GM21367 (cell line): ENCODE measurements around the gene DUSP14.
"Not testable (repeated sequence)": the region's sequence is repeated elsewhere in the genome, so short reads cannot be mapped to it uniquely, and the experiment has no call there.

Experiments
- ATAC-seq: cut with Tn5 transposase; IDR thresholded peaks from one replicate; pipeline ENCODE4 v1.9.1; 2021; ENCODE audit not compliant: unreplicated experiment

The DUSP14 gene, protein sequence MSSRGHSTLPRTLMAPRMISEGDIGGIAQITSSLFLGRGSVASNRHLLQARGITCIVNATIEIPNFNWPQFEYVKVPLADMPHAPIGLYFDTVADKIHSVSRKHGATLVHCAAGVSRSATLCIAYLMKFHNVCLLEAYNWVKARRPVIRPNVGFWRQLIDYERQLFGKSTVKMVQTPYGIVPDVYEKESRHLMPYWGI

DNA sequence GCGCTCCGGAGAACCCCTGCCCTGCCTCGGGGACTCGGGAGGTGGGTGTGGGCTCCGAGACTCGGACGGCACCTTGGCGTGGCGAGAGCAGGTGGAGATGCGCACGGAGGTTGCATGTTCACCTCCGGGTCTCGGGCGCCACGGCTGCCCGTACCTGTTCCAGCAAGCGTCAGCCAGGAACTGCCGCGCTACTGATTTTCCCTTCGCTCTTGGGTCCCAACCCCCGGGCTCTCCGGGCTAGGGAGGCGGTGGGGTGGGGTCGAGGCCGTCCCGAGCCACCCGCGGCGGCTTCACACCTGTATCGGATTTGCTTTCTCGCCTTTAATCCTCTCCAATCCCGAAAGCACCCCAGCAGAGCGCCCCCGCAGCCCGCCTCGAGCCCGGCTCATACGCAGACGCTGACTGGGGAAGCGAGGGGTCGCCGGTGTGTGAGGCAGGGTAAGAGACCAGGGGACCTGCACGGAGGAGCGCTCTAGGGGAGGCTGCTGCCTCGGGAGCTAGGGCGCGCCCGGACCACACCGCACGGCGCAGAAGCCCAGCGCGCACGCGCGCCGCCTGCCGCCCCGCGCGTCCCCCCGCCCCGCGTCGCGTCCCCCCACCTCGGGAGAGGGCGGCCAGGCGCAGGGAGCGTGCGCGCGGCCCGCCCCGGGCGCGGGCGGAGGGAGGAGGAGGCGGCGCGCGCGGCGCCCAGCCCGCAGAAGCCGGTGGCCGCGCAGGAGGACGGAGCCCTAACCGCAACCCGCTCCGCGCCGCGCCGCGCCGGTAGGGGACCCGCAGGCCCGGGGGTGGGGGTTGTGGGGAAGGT is at the start of gene DUSP14:
Gene DUSP14, plus strand, starts transcription at position 695 of the 805 bp plus-strand sequence. CDS start 22,382 bp downstream, outside the sequence.
- peak; percentile 46 for ATAC-seq

DNA sequence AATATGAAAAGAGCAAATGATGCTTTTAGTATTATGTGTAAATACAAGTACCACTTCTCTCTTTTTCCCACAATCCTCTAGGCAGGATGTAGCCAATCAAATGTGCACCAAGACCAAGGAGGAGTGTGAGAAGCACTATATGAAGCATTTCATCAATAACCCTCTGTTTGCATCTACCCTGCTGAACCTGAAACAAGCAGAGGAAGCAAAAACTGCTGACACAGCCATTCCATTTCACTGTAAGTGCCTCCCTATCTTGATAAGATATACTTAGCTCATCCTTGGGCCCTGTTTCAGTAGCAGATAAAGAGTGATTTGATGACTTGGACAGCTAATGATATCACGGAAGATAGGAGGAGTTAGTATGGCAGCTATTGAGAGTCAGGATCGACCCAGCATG is 49.3 kb upstream of the DUSP14 start:
- no peak for ATAC-seq

DNA sequence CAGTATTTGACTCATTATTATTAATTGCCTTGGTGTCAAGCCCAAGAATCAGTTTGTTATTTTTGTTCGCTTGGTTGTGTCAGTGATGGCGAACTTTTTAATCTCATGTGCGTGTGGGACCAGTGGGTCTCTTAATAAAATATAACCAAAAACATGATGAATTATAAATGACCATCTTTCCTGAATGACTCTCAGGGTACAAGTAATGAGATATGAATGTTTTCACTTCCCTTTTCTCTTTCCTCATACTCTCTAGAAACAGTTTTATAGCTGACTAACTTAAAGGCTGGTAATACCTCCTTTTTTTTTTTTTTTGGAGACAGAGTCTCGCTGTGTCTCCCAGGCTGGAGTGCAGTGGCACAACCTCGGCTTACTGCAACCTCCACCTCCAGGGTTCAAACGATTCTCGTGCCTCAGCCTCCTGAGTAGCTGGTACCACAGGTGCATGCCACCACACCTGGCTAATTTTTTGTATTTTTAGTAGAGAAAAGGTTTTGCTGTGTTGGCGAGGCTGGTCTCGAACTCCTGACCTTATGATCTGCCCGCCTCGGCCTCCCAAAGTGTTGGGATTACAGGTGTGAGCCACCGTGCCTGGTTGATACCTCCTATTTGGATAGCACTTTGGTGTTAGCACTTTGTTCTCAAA is 48.2 kb upstream of the DUSP14 start:
- not testable (repeated sequence) for ATAC-seq

DNA sequence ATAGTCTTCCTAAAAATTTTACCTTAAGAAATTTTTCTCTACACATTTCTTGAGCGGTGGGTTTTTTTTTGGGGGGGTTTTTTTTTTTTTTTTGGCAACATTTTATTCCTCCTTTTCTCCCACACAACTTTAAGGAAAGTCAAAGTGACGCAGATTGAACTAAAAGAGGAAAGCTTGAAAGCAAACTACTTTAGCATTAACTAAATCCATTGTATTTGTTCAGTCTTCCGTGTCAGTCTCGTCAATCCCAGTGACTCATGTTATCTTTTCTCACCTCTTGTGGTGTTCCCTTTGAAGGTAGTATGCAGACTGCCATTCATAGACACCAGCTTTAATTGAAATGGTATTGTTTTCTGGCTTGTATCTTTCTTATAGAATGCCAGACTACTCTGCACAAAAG is 43.7 kb upstream of the DUSP14 start:
- ATAC-seq: no peak

DNA sequence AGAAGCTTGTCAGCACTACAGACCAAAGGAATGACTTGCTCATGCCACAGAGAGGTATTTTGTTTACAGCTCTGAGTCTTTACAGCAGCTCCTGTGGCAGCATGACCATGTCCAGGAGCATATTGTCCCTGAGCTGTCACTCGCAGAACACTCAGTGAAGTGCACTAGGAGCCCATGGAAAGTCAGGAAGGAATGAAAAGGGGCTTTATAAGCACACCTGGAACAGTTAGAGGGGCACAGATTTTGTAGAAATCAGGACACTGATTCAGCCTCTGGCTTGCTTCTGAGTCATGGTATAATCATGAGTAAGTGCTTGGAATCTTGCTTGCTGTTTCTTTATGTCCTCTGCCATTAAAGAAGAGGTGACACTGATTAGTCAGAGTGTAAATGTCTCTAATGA is 42.0 kb upstream of the DUSP14 start:
- no peak for ATAC-seq

DNA sequence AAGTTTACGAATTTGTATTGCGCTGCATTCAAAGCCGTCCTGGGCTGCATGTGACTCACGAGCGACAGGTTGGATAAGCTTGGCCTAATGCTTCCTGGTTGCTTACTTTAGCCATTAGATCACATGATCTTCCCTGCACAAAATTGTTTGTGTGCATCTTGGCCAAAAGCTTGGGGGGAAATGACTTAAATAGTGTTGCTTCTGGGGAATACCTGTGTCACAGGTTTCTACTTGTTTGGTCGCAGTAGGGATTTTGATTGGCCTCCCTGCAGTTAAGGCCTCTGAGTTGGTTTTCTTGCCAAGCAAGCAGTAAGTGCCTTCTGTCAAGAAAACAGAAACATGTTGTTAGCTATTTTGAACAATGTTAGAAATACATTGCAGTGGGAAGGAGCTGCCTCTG is 39.6 kb upstream of the DUSP14 start:
- ATAC-seq: no peak

DNA sequence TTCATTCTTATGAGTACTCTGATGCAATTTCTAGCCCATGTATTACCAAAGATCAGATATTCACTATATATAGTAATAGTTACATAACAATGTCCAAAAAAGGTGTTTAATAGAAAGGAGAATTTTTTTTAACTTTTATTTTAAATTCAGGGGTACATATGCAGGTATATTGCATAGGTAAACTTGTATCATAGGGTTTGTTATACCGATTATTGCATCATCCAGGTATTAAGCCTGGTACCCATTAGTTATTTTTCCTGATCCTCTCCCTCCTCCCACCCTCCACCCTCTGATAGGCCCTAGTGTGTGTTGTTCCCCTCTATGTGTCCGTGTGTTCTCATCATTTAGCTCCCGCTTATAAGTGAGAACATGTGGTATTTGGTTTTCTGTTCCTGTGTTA is 31.9 kb upstream of the DUSP14 start:
- ATAC-seq: not testable (repeated sequence)

DNA sequence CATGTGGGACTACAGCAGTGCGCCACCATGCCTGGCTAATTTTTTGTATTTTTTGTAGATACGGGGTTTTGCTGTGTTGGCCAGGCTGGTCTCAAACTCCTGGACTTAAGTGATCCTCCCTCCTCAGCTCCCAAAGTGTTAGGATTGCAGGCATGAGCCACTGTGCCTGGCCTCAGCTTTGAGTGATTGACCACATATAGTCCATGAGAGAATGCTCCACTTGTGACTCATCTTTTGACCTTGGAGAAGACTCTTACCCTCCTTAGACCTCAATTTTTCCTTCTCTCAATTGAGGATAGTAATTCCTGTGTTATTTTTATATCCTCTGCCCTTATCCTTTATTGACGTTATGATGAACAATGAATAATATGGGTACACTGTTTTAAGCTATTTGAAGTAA is 30.9 kb upstream of the DUSP14 start:
- no peak for ATAC-seq

DNA sequence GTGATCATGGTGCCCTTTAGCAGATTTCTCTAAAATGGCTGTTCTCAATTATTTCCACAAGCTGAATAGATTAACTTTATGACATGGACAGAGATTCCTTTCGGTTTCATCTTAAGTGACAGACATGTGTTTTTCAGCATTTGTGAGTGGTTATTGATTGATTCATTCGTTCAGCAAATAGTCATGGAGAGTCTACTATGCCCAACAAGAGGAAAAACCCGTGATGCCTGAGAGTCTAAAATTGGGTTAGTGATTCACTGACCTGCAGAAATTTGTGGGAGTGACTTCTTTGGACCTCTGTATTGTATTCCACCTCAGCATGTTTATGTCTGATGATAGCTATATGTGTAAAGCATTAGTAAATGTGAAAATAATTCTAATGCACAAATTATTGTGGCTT is 28.0 kb upstream of the DUSP14 start:
- ATAC-seq: no peak

DNA sequence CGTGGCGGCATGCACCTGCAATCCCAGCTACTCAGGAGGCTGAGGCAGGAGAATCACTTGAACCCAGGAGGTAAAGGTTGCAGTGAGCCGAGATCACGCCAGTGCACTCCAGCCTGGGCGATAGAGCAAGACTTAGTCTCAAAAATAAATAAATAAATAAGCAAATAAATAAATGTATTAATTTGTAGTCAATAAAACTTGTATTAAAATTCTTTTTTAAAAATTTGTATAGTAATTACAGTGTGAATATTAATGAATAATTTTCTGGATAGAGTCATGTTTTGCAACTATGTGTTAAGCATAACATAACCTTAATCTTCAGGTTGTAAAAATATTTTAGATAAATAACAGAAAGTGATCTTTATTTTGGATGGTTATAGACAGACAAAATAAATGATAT is 27.2 kb upstream of the DUSP14 start:
- no peak for ATAC-seq

DNA sequence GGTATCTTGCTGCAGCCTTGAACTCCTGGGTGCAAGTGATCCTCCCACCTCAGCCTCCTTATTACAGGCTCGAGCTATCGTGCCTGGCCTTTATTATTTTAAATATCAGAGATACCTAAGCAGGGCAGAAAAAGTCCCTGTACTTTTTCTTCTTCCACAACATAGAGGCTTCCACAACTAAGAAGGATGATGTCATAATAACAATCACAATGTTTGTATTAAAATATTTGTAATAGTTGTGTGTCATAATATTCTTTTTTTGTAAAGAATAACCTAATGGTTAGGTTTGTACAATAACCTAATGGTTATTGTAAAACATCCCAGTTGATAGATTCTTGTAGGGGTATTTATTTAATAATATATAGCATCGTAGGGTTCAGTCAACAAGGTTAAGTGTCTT is 26.7 kb upstream of the DUSP14 start:
- ATAC-seq: no peak

DNA sequence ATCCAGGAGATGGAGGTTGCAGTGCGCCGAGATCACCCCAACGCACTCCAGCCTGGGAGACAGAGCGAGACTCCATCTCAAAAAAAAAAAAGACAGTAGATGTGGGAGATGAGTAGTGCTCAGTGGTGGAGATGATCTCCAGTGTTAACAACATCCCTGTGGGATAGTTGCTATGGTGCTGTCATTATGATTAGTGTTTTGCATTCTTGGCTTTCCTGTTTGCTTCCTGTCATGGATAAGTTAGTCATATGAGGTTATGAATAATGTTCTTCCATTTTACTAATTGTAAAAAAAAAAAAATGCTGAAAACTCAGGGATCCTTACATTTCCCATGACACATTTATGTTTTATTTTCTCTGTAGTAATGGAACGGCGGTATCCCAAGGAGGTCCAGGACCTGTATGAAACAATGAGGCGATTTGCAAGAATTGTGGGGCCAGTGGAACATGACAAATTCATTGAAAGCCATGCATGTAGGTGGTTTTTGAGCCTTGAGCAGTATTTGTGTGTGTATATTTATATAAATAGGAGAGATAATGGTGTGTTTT is 24.5 kb upstream of the DUSP14 start:
- ATAC-seq: no peak

DNA sequence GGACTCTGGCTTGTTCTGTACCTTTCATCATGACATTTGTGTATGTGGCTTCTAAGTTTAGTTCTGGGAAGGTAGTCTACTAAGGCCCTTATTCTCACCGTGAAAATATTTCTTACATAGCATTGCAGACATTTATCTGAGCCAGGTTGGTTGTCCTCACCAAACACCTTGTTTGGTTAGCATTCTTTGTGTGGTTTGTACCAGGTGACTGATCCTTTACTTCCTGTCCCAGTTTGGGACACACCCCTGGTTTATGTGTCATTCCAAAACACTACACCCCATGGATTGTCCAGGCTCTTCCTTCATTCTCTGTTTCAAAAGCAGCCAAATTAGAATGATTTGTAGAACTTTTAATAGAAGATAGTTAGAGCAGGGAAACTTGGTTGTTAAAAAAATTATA is 23.2 kb upstream of the DUSP14 start:
- ATAC-seq: no peak

DNA sequence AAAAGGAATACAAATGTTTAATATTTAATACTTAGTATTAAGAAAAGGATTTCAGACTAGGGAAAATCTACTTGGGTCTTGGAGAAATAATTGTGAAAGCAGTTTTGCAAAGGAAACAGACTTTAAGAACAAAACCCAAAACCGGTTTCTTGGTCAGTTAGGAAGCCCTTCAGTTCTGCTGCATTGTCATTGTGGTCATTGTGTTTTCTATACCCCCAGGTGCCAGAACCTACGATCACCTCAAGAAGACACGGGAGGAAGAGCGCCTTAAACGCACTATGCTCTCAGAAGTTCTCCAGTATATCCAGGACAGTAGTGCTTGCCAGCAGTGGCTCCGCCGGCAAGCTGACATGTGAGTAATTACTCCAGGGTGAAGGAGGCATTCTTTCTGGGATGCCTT is 19.5 kb upstream of the DUSP14 start:
- no peak for ATAC-seq

DNA sequence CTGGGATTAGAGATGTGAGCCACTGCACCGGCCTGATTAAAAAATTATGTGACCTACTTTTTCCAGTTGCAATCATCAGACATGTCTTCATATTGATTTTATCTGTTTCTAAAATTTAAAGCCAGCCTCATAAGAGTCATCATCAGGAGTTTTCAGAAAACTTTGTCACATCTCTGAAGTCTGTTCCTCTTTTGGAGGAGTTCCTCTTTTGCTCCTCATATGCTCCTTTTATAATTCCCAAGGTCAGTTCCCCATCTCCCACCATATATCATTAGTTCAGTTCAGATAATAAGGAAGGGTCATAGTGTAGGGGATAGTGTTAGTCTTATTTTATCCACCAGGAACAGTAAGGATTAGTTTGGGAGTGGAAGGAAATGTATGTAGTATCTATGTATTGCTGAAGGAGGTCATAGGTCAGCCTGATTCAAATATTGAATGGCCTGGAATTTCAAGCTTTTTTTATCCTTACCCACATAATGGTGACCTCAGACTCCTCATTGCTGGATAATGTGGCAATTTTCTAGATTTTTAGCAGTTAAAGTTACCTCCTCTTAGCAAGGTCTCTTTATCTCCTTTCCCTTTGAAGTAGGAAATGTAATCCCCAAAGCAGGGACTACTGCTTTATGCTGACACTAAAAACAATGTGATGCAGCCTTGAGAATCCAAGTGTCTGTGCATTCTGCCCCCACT is 13.8 kb upstream of the DUSP14 start:
- ATAC-seq: no peak

DNA sequence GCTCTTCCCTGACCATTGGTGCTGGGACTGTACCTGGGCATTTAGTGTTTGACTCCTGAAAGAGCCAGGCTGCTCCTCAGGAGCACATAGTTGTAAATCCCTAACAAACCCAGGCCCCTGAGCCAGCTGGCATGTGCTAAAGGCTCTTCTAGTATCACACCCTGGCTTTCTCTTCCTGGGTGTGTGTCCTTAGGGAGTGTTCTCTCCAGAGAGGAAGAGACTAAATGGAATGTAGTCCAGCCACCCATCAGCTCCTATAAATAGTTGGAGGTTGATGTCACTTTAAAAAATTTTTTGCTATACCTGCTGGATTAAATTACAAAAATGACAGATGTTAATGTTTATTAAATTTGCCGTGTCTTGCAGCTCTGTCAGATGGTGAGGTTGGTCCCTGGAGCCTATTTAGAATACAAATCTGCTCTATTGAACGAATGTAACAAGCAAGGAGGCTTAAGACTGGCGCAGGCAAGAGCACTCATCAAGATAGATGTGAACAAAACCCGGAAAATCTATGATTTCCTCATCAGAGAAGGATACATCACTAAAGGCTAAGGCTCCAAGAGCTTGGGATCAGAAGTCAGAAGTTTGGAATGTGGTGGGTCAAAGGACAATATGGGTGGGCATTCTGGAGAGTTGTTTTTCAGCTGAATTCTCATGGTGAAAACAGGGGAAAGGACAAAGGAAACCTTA is 13.1 kb upstream of the DUSP14 start:
- no peak for ATAC-seq

DNA sequence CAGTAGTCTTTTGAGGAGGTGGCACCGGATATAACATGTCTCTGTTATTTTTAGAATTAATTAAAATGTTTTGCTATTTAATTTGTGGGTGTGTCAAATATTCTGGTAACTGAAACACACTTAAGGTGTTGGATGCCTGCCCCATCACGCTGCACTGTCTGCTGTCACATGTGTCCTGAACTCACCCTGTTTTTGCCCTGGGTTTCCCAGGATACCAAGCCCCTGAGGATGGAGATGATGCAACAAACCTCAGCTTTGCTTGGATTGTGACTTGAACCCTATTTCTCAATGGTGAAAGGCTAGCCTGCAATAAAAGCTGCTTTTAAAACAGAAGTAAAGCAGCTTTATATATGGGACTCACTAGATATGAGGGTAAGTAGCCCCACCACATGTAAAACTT is 11.5 kb upstream of the DUSP14 start:
- no peak for ATAC-seq

DNA sequence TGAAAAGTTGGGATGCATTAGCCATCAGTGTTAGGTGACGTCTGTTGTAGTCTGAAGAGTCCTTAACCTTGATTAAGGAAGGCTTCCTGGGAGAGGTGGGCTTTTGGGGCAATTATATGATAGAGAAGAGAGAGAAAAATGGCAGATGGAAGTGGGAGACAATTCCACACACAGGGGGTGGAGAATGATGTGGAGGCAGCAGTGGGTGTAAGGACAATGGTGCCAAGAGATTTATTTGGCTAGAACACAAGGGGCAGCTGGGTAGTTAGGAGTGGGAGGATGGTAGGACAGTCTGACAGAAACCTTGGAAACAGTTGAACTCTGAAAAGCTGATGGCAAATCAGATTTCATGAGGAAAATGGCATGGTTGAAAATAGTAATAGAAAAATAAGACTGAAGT is 10.7 kb upstream of the DUSP14 start:
- no peak for ATAC-seq

DNA sequence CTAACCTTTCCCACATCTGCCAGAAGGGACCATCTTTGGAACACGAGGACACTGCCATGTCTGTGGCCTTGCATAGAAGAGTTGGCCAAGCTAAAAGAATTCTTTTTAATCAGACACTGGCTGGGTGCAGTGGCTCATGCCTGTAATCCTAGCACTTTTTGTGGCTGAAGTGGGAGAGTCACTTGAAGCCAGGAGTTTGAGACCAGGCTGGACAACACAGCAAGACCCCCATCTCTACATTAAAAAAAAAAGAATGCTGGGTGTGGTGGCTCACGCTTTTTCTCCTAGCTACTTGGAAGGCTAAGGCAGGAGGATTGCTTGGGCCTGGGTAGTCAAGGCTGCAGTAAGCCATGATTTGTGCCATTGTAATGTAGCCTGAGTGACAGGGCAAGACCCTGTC is 9.3 kb upstream of the DUSP14 start:
- ATAC-seq: no peak

DNA sequence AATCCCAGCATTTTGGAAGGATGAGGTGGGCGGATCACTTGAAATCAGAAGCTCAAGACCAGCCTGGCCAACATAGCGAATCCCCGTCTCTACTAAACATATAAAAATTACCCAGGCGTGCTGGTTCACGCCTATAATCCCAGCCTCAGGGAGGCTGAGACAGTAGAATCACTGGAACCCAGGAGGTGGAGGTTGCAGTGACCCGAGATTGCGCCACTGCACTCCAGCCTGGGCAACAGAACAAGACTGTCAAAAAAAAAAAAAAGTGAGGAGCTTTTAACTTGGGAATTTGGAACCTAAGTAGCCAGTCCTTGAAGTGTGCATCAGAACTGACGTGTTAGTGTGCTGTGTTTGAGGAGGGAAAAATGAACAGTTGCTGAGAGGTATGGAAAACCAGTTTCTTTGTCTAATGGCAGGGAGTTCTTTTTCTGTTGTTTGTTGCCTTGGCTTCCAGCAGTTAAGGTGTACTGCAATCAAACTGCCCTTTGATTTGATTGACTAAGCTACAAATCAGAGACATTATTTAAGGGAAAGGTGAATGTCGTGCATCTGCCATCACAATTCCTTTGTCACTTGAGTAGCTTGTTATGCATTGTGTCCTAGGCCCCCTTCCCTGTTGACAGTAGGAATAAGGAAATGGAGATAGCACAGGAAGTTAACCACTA is 8.6 kb upstream of the DUSP14 start:
- ATAC-seq: no peak
